ENCODE data around the gene TMEM9B. TPM values are rescaled to one million over a fixed set of nuclear protein-coding genes. Genes with fewer than 3 reads are reported as not detected.

Gene TMEM9B
- total RNA-seq, 1 donor from 2014 or later: 26.8 TPM

GRCh38 chr11:8928205-8928604 lies 36.0 kb downstream of the TMEM9B start:
- intact Hi-C loops (cut with DNase I): no loop called here
- no peaks in the 10 kb centered on the region for H3K27me3 ChIP-seq
- TF ChIP-seq POLR2A (IDR thresholded peaks at IDR 0.05) (no peak), CTCF (IDR thresholded peaks at IDR 0.05) (no peak), POLR2AphosphoS5 (IDR thresholded peaks at IDR 0.05; ENCODE audit: insufficient read depth in 1 of 2, low read depth in 1 of 2) (no peak)
- no peaks in the 10 kb centered on the region for H3K4me1 ChIP-seq
- no peaks in the 10 kb centered on the region for H3K9me3 ChIP-seq
- H3K36me3 ChIP-seq: no peaks in the 10 kb centered on the region
- H3K27ac ChIP-seq: no peak overlapping the region
- DNase-seq (ENCODE audit: extremely low spot score in 2 of 2): no peak
- H3K4me3 ChIP-seq: no peak overlapping the region

- no peaks in the 10 kb centered on the region for H3K27me3 ChIP-seq
- no peak overlapping the region for H3K4me3 ChIP-seq
- peak in 1 of 2 donors; percentile 85 for DNase-seq (ENCODE audit: extremely low spot score in 2 of 2)
- H3K27ac ChIP-seq: no peak overlapping the region
- intact Hi-C loops (cut with DNase I): no loop called here
- no peaks in the 10 kb centered on the region for H3K9me3 ChIP-seq
- TF ChIP-seq POLR2AphosphoS5 (IDR thresholded peaks at IDR 0.05; ENCODE audit: insufficient read depth in 1 of 2, low read depth in 1 of 2) (no peak), POLR2A (IDR thresholded peaks at IDR 0.05) (no peak), CTCF (IDR thresholded peaks at IDR 0.05) (no peak)
- peaks cover 0 to 4% of the 10 kb centered on the region in 2 donors for H3K36me3 ChIP-seq
- no peaks in the 10 kb centered on the region for H3K4me1 ChIP-seq
These were observed 37.0 kb downstream of the TMEM9B start for GRCh38 chr11:8927233-8927632.

GRCh38 chr11:8926236-8926635 lies 38.0 kb downstream of the TMEM9B start:
- Histone ChIP-seq H3K4me3 (no peak overlapping the region), H3K27me3 (no peaks in the 10 kb centered on the region), H3K27ac (no peak overlapping the region), H3K4me1 (no peaks in the 10 kb centered on the region), H3K36me3 (peaks cover 0 to 12% of the 10 kb centered on the region in 2 donors), H3K9me3 (no peaks in the 10 kb centered on the region)
- DNase-seq (ENCODE audit: extremely low spot score in 2 of 2): peak in 1 of 2 donors; percentile 76
- intact Hi-C loops (cut with DNase I): no loop called here
- no peak for TF ChIP-seq POLR2A (IDR thresholded peaks at IDR 0.05)
- TF ChIP-seq CTCF (IDR thresholded peaks at IDR 0.05): no peak
- TF ChIP-seq POLR2AphosphoS5 (IDR thresholded peaks at IDR 0.05; ENCODE audit: insufficient read depth in 1 of 2, low read depth in 1 of 2): no peak

- TF ChIP-seq CTCF (IDR thresholded peaks at IDR 0.05) (no peak), POLR2AphosphoS5 (IDR thresholded peaks at IDR 0.05; ENCODE audit: insufficient read depth in 1 of 2, low read depth in 1 of 2) (no peak), POLR2A (IDR thresholded peaks at IDR 0.05) (no peak)
- H3K4me3 ChIP-seq: no peak overlapping the region
- H3K4me1 ChIP-seq: no peaks in the 10 kb centered on the region
- intact Hi-C loops (cut with DNase I): no loop called here
- no peaks in the 10 kb centered on the region for H3K27me3 ChIP-seq
- H3K9me3 ChIP-seq: no peaks in the 10 kb centered on the region
- H3K27ac ChIP-seq: no peak overlapping the region
- DNase-seq (ENCODE audit: extremely low spot score in 2 of 2): peak in 1 of 2 donors; percentile 78
- H3K36me3 ChIP-seq: peaks cover 0 to 17% of the 10 kb centered on the region in 2 donors
These were observed 38.5 kb downstream of the TMEM9B start for GRCh38 chr11:8925711-8926110.

GRCh38 chr11:8922691-8923090 lies 41.6 kb downstream of the TMEM9B start:
- intact Hi-C loops (cut with DNase I): no loop called here
- H3K27me3 ChIP-seq: no peaks in the 10 kb centered on the region
- TF ChIP-seq CTCF (IDR thresholded peaks at IDR 0.05): no peak
- no peak for TF ChIP-seq POLR2AphosphoS5 (IDR thresholded peaks at IDR 0.05; ENCODE audit: insufficient read depth in 1 of 2, low read depth in 1 of 2)
- TF ChIP-seq POLR2A (IDR thresholded peaks at IDR 0.05): no peak
- H3K9me3 ChIP-seq: no peaks in the 10 kb centered on the region
- H3K4me3 ChIP-seq: no peak overlapping the region
- peaks cover 0 to 36% of the 10 kb centered on the region in 2 donors for H3K36me3 ChIP-seq
- H3K27ac ChIP-seq: no peak overlapping the region
- H3K4me1 ChIP-seq: no peaks in the 10 kb centered on the region
- peak in 1 of 2 donors; percentile 58 for DNase-seq (ENCODE audit: extremely low spot score in 2 of 2)
